Measurements from ENCODE around the gene BPGM.

GRCh38 chr7:134712196-134712595 is 65.5 kb downstream of the BPGM start:
- TF ChIP-seq CTCF (IDR thresholded peaks at IDR 0.05), result no peak
- no peak for TF ChIP-seq EZH2 (IDR thresholded peaks at IDR 0.05; ENCODE audit: borderline replicate concordance, insufficient read depth, low read depth, low read length, poor library complexity, severe bottlenecking)
